Left kidney (tissue), 2 donors: ENCODE results near the gene SRMS. TPM values are rescaled to one million over a fixed set of nuclear protein-coding genes. Genes with fewer than 3 reads are reported as not detected.
A peak's percentile ranks its signal among the peaks of the same experiment; 100 is the strongest.
"Not testable (repeated sequence)": the region's sequence is repeated elsewhere in the genome, so short reads cannot be mapped to it uniquely, and the experiment has no call there.

Source experiments
- DNase-seq: peaks from one replicate; pipeline ENCODE4 v3.0.0-alpha.2; 2013
- polyA plus RNA-seq: library from polyadenylated mRNA; unstranded; fragments of 120-200 nt; gene quantifications from one replicate; pipeline ENCODE4 v1.2.1, GENCODE V29; 2013; ENCODE audit not compliant: insufficient read length

SRMS gene
- polyA plus RNA-seq, 1 donor, result not detected

DNA sequence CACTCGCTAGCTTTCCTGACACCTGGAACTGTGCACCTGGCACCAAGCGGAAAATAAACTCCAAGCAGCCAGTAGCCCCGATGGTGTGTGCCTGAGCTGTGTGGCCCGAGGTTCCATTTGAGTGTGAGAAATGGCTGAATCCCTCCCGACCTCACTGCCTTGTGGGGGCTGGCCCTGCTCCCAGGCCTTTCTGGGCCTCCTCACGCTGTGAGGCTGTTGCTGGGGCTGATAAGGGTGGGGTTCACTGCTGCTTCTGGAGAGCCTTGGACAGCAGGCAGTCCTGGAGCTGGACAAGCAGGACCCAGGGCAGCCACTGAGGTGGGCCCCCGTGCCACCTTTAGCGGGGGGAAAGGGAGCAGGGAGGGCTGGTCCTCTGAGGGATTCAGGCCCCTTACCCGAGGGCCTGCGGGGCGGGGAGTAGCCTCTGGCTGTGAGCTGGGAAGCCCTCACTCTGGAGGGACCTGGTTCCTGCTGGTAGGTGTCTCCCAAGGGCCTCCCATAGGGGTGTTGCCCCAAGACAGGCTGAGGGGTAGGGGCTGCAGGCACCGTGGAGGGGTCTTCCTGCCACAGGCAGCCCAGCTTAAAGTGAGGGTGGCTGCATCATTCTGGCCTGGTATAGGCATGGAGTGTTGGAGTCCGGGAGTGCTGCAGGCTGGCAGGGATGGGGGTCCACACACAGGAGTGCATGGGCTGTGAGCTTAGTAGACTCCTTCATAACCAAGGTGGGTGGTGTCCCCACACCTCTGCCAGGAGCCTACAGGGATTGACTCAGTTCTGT is 25.3 kb downstream of the SRMS start:
- no peak for DNase-seq

DNA sequence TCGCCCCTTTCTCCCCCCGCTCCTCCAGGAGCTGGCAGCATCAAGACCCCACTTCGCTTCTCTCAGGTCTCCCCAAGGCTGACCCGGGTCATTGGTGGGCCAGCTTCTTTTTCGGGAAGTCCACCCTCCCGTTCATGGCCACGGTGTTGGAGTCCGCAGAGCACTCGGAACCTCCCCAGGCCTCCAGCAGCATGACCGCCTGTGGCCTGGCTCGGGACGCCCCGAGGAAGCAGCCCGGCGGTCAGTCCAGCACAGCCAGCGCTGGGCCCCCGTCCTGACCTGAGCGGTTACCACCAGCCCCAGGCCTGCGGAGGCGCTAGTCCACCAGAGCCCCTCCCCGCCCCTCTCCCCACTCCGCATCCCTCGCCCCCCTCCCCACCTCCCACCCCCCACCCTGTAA is 25.9 kb downstream of the SRMS start:
- no peak for DNase-seq

DNA sequence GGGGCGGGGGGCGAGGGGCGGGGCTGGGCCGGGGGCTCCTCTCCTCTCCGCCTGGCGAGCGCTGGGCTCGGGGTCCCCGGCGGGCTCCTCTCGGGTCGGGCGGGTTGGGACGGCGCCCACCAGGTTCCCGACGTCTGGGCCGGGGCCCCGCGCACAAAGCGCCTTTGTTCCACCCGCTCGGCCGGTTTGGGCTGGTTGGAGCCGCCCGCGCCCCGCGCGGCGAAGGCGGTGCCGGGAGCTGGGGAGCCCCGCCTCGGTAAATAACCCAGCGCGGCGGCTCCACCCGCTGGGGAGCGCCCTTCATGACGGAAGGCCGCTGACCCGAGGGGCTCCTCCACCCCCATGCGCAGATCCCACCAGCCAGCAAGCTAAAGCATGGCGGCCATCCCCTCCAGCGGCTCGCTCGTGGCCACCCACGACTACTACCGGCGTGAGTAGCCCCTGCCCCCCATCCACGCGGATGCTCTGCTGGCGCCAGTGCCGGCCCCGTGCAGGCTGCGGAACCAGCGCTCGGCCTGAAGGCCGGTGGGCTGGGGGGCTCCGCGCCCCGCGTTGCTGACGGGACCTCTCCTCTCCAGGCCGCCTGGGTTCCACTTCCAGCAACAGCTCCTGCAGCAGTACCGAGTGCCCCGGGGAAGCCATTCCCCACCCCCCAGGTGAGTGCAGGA is 26.5 kb downstream of the SRMS start:
- DNase-seq, result peak; percentile 80

DNA sequence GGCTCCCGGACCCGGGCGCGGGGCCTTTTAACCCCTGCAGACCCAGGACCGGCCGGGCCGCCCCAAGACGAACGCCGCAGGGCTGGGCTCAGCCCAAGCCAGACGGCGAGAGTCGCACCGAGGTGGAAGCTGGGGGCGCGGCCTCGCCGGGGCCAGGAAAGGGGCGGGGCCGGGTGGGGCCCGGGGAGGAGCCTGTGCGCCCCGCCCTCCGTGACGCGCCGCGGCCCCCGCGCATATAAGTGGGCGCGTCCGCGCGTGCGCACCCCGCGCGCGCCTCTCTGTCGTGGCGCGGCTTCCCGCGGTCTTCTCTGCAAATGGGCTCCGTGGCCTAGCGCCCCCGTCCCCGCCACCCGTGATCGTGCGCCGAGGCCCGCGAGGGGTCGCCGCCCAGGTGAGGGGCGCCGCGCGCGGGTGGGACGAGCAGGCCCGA is 27.0 kb downstream of the SRMS start, which contains the start of gene PPDPF:
Gene PPDPF (plus strand): TSS at position 262 of the 430 bp plus-strand sequence. CDS start 544 bp downstream, outside the sequence.
- peak; percentile 82 for DNase-seq

DNA sequence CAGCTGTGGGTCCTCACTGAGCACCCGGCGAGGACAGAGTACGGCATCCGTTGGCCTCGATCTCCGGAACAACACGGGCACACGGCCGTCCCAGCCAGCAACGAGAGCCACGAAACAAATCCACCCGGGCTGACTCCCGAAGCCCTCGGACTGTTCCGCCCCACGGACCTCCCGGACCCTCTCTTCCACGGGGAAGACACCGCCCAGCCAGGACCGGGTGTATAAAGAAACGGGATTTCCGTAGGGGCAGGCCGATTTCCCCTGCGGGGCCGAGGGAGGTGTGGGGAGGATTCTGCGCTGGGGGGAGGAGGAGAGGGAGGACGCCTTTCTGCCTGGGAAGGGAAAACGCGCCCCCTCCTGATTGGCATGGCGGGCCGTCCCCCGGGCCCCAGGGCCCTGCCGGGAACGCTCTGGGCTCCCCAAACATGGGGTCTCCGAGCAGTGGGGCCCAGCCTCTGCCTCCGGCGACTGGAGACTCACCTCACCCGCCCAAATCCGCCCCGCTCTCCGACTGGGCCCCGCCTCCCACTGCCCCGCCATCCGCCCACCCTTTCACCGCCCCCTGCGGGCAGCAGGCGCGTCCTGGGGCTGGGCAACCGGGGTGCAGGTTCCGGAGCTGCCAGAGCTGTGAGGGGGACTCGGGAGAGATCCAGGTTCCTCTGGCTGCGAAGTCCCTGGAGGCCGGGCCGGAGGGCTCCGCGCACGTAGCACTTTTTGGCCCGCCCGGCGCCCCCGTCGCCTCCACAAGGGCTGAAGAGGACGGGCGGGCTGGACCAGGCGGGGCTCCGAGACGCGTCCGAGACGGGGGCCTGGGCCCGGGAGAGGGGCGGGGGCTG is 27.7 kb downstream of the SRMS start:
- DNase-seq, result peak; percentile 68

DNA sequence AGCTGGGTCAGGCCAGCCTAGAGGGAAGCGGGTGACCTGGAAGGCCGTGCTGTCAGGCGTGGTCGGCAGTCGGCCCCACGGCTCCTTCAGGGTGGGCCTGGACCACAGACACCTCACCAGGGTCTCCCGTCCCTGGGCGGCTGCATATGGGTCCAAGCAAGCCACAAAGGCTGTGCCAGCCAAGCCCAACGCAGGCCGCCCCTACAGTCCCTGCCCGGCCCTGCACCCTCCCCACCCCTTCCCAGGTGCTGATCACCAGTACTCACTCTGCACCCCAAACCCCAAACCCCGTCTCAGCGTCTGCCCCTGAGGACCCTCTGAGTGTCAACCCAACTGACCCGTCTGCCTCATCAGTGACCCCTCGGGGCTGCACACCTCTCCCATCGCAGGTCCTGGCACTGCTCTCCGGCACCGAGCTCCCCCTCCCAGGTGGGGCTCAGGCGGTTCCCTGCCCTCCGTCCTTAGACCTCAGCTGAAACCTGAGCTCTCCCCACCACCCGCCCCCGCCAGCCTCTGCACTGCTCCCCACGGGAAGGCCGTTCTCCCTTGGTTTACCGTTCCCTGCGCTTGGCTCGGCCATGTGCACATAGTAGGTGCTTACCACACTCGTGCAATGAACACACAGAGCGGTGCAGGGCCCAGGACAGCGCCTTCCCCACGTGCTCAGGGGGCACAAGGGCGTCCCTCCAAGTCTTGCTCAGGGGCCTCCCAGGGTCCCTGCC is 28.4 kb downstream of the SRMS start:
- DNase-seq, result no peak

DNA sequence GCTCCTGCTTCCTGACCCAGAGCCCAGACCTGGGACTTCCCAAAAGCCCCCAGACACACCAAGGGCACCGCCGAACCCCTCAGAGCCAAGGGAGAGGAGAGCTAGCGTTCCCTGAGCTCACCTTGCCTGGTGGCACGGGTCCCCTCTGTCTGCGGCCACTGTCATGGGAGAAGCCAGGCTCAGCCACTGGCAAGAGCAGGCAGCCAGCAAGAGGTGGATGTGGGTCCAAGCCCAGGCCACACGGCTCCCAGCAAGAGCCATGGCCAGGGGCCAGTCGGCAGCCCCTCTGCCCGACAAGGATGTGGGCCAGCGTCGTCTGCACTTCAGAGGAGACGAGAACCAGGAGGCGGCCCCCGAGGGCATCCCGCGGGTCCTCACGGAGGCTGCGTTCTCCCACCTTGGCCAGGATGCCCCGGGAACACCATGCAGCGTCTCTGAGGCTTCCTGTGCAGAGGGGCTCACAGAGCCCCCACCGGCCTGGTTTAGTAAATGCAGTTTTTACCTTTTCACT is 29.1 kb downstream of the SRMS start:
- DNase-seq, result no peak

DNA sequence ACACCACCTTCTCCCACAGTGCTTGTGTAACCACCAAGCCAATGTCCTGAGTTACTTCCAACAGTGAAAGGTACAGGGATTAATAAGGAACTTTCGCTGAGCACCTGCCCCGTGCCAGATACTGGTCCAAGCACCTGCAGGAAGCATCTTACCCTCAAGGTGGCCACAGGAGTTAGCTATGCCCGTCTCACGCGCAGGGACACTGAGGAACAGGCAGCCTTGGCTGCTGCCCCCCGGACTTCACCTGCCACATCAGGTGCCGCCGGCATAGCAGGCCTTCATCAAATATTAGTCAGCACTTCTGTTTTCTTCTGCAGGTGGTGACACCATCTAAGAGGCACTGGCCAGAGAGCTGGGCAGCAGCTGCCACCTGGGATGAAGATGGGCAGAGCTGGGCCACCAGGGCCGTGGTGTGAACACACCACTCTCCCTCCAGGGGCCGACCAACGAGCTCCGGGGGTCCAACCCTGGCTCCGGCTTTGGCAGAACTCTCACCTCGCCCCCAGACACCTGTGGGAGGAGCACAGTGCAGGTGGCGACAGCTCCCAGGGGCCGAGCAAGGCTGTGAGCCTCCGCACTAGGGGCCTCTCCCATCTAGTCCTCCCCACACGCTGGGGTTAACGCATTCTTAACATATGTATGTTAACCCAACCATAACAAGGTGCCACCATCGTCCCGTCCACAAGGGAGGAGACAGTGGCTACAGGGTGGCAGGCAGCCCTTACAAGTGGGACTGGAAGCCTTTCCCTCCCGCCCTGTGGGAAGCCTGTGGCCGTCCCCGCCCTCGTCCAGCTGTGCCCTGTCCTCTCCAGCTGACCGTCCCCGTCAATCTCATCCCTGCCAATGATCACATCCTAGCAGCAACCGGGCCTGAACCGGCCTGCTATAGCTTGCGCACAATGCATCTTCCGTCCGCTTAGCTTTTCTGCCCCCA is 29.9 kb downstream of the SRMS start:
- no peak for DNase-seq

DNA sequence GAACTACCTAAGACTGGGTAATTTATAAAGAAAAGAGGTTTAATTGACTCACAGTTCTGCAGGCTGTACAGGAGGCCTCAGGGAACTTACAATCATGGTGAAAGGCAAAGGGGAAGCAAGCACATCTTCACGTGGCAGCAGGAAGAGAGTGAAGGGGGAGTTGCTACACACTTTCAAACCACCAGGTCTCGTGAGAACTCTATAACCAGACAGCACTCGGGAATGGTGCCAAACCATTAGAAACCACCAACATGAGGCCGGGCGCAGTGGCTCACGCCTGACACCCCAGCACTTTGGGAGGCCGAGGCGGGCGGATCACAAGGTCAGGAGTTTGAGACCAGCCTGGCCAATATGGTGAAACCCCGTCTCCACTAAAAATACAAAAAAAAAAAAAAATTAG is 33.0 kb downstream of the SRMS start:
- DNase-seq, result not testable (repeated sequence)

DNA sequence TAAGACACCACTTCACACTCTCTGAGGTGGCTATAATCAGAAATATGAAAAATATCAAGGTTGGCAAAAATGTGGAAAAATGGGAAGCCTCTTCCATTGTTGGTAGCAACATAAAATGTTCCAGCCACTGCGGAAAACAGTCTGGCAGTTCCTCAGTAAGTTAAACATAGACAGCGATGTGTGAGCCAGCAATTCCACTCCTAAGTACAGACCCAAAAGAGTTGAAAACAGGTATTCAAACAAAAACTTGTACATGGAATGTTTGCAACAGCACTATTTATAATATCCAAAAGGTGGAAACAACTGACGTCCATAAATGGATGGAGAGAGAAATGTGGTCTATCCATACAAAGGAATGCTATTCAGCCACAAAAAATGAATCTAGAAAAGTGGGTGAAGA is 34.3 kb downstream of the SRMS start:
- DNase-seq, result no peak

DNA sequence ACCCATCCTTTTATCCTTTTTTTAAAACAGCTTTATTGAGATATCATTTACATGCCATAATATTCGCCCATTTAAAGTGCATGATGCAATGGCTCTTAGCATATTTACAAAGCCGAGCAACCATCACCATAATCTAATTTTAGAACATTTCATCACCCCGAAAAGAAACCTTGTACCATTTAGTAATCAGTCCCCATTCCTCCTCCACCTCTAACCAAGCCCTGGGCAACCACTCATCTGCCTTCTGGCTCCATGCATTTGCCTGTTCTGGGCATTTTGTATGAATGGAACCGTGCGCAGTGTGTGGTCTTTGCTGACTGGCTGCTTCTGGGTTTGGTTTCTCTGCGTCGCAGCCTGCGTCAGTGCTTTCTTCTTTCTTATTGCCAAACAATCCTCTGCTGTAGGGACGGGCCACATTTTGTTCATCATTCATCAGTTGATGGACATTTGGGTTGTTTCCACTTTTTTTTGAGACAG is 38.4 kb downstream of the SRMS start:
- DNase-seq, result no peak

DNA sequence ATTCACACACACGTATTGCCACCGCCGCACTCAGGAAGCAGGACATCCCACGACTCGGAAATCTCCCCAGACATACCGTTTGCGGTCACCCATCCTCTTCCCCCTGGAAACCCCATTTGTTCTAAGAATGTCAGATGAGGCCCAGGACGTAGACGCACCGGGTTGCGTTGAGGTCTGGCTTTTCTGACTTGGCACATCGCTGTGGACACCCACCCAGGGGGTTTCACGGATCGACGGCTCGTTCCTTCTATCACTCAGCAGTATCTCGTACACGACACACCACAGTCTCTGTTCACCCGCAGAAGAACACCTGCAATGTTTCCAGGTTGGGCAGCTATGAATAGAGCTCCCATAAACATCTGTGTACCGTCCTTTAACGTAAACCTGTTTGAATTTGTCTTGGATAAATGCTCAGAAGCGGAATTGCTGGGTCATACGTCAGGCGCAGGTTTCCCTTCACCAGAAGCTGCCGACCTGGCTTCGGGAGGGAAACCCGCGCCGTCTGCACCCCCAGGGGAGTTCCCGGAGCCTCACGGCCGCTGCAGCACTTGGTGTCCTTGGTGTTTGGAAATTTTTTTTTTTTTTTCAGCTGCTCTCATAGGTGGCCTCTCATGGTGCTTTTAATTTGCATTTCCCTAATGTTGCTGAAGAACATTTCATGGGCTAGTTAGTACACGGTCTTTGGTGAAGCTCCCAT is 39.3 kb downstream of the SRMS start:
- DNase-seq, result no peak

DNA sequence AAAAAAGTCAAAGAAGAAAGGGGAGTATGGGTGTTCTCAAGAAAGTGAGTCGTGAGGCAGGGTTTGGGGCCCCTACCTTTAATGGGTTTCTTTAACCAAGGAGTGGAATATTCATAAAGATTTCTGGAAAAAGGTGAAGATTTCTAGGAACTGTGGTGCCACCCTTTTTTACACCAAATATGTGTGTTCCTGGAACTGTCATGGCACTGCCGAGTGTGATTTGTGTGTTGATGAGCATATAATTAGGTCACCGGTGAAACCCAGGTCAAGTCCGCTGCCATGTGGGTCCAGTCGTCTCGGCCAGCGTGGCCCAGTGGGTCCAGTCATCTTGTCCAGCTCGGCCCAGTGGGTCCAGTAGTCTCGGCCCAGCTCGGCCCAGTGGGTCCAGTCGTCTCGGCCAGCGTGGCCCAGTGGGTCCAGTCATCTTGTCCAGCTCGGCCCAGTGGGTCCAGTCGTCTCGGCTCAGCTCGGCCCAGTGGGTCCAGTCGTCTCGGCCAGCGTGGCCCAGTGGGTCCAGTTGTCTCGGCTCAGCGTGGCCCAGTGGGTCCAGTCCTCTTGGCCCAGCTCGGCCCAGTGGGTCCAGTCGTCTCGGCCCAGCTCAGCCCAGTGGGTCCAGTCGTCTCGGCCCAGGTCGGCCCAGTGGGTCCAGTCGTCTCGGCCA is 40.3 kb downstream of the SRMS start:
- DNase-seq, result no peak

DNA sequence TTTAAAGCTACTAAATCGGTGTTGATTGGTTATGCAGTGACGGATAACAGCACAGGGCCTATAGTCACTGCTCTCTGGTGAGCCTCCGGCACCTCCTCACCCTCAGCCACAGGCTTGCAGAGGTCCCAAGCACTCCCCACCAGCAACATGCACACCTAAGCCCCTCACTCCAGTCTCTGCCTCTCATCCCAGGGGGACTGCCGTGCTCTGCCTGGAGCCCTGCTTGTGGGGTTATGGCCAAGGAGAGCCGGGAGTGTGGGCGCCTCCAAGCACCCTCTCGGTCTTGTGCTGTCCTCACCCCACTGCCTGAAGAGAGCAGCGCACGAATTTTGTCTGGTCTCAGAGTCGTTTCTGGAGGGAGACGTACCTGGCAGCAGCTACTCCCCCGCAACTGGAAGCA is 41.8 kb downstream of the SRMS start:
- DNase-seq, result no peak

DNA sequence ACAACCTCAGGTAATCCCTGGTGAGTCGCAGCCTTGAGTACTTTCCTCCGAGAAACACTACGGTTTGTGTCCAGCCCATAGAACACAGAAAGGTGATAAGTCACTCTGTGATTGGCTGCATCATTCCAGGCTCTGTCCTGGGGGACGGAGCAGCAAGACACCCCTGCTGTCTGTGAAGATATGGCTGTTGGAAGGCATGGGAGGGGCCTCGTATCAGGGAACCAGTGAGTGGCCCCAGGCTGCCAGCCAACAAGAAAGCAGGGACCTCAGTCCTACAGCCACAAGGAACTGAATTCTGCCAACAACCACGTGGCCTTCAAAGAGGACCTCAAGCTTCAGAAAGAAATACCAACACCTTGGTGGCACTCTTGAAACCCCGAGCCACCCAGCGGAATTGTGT is 42.3 kb downstream of the SRMS start:
- DNase-seq, result no peak

DNA sequence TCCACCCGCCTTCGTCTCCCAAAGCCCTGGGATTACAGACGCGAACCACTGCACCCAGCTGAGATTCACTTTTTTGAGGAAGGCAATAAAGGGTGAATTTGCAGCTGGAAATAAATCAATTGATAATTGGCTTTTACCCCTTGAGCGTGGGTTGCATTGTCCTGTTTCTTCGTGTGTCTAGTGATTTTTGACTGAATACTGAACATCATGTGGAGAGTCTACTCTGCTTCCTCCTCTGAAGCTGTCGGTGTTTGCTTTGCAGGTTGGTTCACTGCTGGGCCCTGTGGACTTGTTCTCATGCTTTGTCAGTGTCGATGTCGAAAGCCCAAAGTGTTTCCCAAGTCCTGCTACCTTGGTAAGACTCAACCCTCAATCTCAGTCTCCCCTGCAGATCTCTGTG is 42.9 kb downstream of the SRMS start:
- DNase-seq, result no peak

DNA sequence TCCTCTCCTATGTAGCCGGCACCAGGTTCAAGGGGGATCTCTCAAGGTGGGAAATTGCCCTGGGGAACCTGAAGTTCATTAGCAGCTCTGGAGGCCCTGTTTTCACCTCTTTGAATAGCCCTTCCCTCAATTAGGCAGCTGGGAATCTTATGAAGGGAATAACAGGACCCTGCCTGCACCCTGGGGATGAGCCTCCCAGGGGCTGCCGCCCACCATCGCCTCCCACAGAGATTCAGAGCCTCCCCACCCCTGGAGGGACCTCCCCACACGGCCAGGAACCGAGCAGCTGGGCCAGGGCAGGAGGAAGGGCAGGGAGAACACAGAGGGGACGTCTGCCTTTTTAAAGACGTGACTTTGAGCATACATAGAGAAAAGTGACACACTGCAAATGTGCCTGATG is 44.0 kb downstream of the SRMS start:
- DNase-seq, result no peak

DNA sequence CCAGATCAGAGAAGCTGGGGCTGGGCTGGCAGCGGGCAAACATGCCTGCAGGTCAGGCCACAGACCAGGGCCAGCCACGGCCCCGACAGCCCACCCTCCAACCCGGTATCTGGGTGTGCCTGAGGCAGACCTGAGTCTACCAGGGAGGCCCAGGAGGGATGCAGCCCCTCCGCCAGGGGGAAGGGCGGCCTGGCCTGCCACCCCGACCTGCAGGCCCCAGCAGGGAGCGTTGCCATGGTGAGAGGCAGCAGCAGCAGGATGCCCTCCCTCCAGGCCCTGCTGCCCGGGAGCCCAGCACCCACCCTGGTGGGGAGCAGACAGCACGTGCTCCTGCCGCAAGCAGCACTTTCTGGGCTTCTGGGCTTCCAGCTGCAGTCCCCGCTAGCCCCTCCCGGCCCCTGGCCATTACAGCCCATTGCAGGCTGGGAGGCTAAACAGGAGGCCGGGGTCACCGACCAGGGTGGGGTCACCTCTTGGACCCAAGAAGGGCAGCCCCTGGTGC is 44.8 kb downstream of the SRMS start:
- no peak for DNase-seq
